ENCODE results near the gene HS1BP3. TPM values are rescaled to one million over a fixed set of nuclear protein-coding genes. Genes with fewer than 3 reads are reported as not detected.

Gene HS1BP3
- total RNA-seq (2016; rRNA removed; fragmentation: Illumina TruSeq; extraction: Trizol) = 22.0 and 22.8 TPM in 2 replicates
- 4.7 and 4.9 TPM in 2 replicates for total RNA-seq (2016; cell fraction: cytosol; rRNA removed; fragmentation: Illumina TruSeq; extraction: Trizol; ENCODE audit: low read depth)
- 18.5 and 23.5 TPM in 2 replicates for total RNA-seq (2016; cell fraction: insoluble cytoplasmic fraction; rRNA removed; fragmentation: Illumina TruSeq; extraction: Trizol)
- 12.9 and 13.2 TPM in 2 replicates for total RNA-seq (2016; cell fraction: membrane; rRNA removed; fragmentation: Illumina TruSeq; extraction: Trizol)
- total RNA-seq (2016; cell fraction: nucleus; rRNA removed; fragmentation: Illumina TruSeq; extraction: Trizol) = 16.8 and 19.0 TPM in 2 replicates
- 15.2 and 17.3 TPM in 2 replicates for polyA plus RNA-seq (2011; rRNA removed)
- 9.2 and 11.9 TPM in 2 replicates for polyA plus RNA-seq (2011; cell fraction: cytosol; rRNA removed)
- polyA plus RNA-seq (2011; cell fraction: nucleus; rRNA removed) = 20.1 and 23.4 TPM in 2 replicates
- 13.4 and 14.5 TPM in 2 replicates for polyA plus RNA-seq (2012)
- 5.3 and 5.4 TPM in 2 replicates for polyA plus RNA-seq (2016; cell fraction: cytosol; fragmentation: Illumina TruSeq; extraction: Trizol; ENCODE audit: low read depth)
- polyA plus RNA-seq (2016; cell fraction: insoluble cytoplasmic fraction; fragmentation: Illumina TruSeq; extraction: Trizol; ENCODE audit: low read depth) = 19.1 and 22.3 TPM in 2 replicates
- polyA plus RNA-seq (2016; cell fraction: membrane; fragmentation: Illumina TruSeq; extraction: Trizol; ENCODE audit: low read depth) = 8.7 and 10.7 TPM in 2 replicates
- 19.4 and 22.9 TPM in 2 replicates for polyA plus RNA-seq (2016; cell fraction: nucleus; fragmentation: Illumina TruSeq; extraction: Trizol; ENCODE audit: insufficient read depth, low read depth)
- 14.3 and 29.5 TPM in 2 replicates for polyA minus RNA-seq (2011; rRNA and poly(A)+ RNA removed; ENCODE audit: low replicate concordance)
- polyA minus RNA-seq (2011; cell fraction: cytosol; rRNA and poly(A)+ RNA removed) = 11.9 and 13.8 TPM in 2 replicates
- 28.6 and 28.8 TPM in 2 replicates for polyA minus RNA-seq (2011; cell fraction: nucleus; rRNA and poly(A)+ RNA removed)
- percentile 66 among the genes with signal in this experiment for Bru-seq, nascent RNA
- BruChase-seq, experiment 1, labeled RNA remaining after a 6-hour chase = percentile 65 among the genes with signal in this experiment
- percentile 57 among the genes with signal in this experiment for BruChase-seq, experiment 2, labeled RNA remaining after a 2-hour chase
- long read RNA-seq, experiment 1, transcript HS1BP3-201 (7 exons, 2,370 nt) = major isoform, 8 of 22 reads
- long read RNA-seq, experiment 1, partial matches to known transcripts = 5 of 22 reads
- long read RNA-seq, experiment 1, other reads (novel, unspliced or antisense) = 9 of 22 reads
- long read RNA-seq, experiment 2, transcript HS1BP3-201 (7 exons, 2,370 nt) = major isoform, 22 of 70 reads
- long read RNA-seq, experiment 2, transcript HS1BP3-203 (3 exons, 1,375 nt) = minor isoform, 5 of 70 reads
- long read RNA-seq, experiment 2, partial matches to known transcripts = 18 of 70 reads
- long read RNA-seq, experiment 2, other reads (novel, unspliced or antisense) = 25 of 70 reads

DNA sequence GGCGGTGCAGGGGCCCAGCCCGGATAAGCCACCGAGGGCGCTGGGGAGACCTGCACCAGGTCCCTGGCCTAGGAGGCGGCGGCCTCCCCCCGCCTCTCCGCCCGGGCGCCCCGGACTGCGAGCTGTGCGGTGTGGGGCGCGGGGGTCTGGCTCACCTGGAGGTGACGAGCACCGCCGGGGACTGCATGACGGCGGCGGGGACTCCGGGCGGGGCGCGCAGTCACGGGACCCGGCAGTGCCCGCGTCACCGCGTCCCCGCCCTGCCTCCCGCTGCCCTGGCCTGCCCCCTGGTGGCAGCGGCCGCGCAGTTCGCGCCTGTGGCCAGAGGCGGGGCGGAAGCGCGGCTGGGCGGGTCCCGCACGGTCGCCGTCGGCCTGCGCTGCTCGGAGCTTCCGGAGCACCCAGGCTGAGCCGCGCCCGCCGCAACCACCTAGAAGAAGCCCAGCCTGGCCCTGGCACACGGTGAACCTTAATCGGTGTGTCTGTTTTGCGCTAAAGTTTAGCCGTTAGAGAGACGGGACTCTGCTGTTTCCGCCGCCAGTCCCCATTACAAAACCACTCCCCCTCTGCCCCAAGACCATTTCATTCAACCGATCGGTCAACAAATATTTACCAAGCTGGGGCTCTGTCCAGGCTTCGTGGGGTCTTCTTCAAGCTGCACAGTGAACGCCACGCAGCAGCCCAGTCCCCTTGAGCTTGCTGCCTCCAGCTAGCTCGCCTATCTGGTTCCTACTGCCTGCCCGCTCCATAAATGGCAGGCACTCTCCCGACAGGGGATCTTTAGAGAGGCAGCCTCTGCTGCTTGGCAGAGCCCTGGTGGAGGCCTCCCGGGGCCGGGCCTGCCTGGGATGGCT, at the start of gene HS1BP3:
TSS of gene HS1BP3 (minus strand) at position 222 of the 854 bp plus-strand sequence. CDS start at position 187, 35 bp downstream.
- Histone ChIP-seq H3K9me3 (ENCODE audit: low read length) (no peaks in the 10 kb centered on the region), H3K4me3 (replicated peaks in 1 of 3; ENCODE audit: insufficient read depth in 1 of 3, low read depth in 2 of 3, low read length in 3 of 3) (peak within 1 kb of the TSS; percentile 75 to 95 (median 81)), H3K36me3 (replicated peaks in 1 of 2; ENCODE audit: control insufficient read depth in 1 of 2, insufficient read depth in 2 of 2, low read length in 2 of 2) (no peaks in the 10 kb centered on the region; a peak in 1 of 5 replicates), H3K27me3 (ENCODE audit: control insufficient read depth in 1 of 2, insufficient read depth in 2 of 2, low read length in 2 of 2) (peaks cover 1 to 12% of the 10 kb centered on the region in 2 experiments; a peak in 4 of 5 replicates), H2AFZ (ENCODE audit: low read length) (peak within 1 kb of the TSS; percentile 90), H3K79me2 (ENCODE audit: insufficient read depth, low read length) (peaks cover 9% of the 10 kb centered on the region), H3K4me1 (ENCODE audit: insufficient read depth, low read length) (peaks cover 58% of the 10 kb centered on the region), H3K4me2 (ENCODE audit: low read depth, low read length) (peak within 1 kb of the TSS; percentile 93), H4K20me1 (ENCODE audit: insufficient read depth, low read length) (no peaks in the 10 kb centered on the region), H3K27ac (ENCODE audit: extremely low read length, insufficient read depth, low read length) (peak within 1 kb of the TSS; percentile 60), H3K9ac (ENCODE audit: insufficient read depth, low read depth, low read length) (peak within 1 kb of the TSS; percentile 90)
- WGBS (ENCODE audit: low lambda C conversion rate) = 2% methylated on average over 16 of the region's 72 CpGs
- peak; percentile 67 for DNase-seq (ENCODE audit: low spot score)
- intact Hi-C loops (cut with micrococcal nuclease; ENCODE audit: unreplicated experiment) = no loop called here
- ATAC-seq = peak; percentile 94
- BruUV-seq (replicated peaks) = TSS peak; percentile 96
- peak; percentile 73 for FAIRE-seq
- ChIA-PET POLR2A (interaction anchor here (0.6 to 5.9 kb wide), 29 partner anchors 8 to 300 kb away, joined by 3 to 51 read pairs (median 5); partner anchors contain the start of genes GDF7, LDAH and RHOB), CTCF (ENCODE audit: low intra/inter-chr PET ratio, low total read pairs) (interaction anchor here (0.8 to 1.6 kb wide), 5 partner anchors 9 to 272 kb away, joined by 3 to 11 read pairs (median 3); no protein-coding TSS in a partner anchor)
- in situ Hi-C loops (cut with HindIII; ENCODE audit: extremely low pct_ligation_motif_present, low pct_unique_long_range_greater_than_20kb) = loop anchor here (25.0 kb wide), 1 partner anchor 311 kb away; no protein-coding TSS in a partner anchor
- peak; percentile 89 for TF ChIP-seq RBM39 (IDR thresholded peaks at IDR 0.05; ENCODE audit: low read depth, low read length, poor library complexity, severe bottlenecking)
- TF ChIP-seq, protein P1, sequence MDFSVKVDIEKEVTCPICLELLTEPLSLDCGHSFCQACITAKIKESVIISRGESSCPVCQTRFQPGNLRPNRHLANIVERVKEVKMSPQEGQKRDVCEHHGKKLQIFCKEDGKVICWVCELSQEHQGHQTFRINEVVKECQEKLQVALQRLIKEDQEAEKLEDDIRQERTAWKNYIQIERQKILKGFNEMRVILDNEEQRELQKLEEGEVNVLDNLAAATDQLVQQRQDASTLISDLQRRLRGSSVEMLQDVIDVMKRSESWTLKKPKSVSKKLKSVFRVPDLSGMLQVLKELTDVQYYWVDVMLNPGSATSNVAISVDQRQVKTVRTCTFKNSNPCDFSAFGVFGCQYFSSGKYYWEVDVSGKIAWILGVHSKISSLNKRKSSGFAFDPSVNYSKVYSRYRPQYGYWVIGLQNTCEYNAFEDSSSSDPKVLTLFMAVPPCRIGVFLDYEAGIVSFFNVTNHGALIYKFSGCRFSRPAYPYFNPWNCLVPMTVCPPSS (IDR thresholded peaks at IDR 0.05) = no peak
- TF ChIP-seq ZNF546 (CRISPR knock-in tag; conservative IDR thresholded peaks at IDR 0.05) = 0 out of 2 replicates have a peak, but pooled peaks have one; percentile 62
- no peak; the same call in 1 of the 2 replicates for TF ChIP-seq TEF (CRISPR knock-in tag; IDR thresholded peaks at IDR 0.05)
- no peak; the same call in 1 of the 2 replicates for TF ChIP-seq BRCA1 (CRISPR knock-in tag; IDR thresholded peaks at IDR 0.05)
- peak; percentile 47; the same call in 1 of the 2 replicates for TF ChIP-seq TMF1 (CRISPR knock-in tag; IDR thresholded peaks at IDR 0.05; ENCODE audit: low read depth)
- peak; percentile 83 for TF ChIP-seq NFAT5 (CRISPR knock-in tag; IDR thresholded peaks at IDR 0.05)
- no peak for TF ChIP-seq ZSCAN30 (CRISPR knock-in tag; IDR thresholded peaks at IDR 0.05)

Measured in HepG2 (cell line).